ENCODE results near the gene HOXA5. TPM values are rescaled to one million over a fixed set of nuclear protein-coding genes. Genes with fewer than 3 reads are reported as not detected.

The HOXA5 gene
- total and polyA plus RNA-seq, 2 donors (not counting 3 experiments of a cell fraction or from before 2014, with no cell fraction given): 18.6 to 18.8 TPM

DNA sequence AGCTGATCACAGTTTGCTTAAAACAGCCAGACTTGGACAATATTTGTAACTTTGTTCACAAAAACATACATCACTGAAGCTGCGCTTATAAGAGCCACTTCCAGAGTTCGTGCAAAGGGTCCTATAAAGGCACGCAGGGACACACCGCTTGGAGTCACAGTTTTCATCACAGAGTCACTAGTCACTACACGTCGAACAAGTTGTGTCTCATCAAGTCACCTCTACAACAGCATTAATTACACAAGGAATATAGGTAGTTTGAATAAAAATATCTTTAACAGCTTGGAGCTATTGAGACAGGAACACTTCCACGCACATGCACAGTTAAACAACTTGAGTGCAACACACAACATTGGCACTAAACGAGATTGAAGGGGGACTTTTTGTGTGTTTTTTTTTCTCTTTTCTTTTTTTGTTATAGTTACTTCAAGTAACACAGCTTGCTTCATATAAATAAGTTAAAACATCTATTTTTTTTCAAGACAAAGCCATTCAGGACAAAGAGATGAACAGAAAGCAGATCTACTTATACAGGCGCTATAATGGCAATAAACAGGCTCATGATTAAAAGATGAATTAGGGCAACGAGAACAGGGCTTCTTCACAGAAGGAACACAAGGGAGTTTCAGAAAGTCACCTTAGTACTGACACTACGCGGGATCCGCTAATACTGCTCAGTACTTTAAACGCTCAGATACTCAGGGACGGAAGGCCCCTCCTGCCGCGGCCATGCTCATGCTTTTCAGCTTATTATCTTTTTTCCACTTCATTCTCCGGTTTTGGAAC lies 2.2 kb downstream of the HOXA5 start:
- FAIRE-seq (peak; percentile 57), DNase-seq (ENCODE audit: low read depth, low spot score) (no peak)
- ChIA-PET CTCF (interaction anchor here (0.7 to 7.0 kb wide), 18 partner anchors 10 to 772 kb away, joined by 3 to 72 read pairs (median 6); partner anchors contain the start of genes HOXA4 and HOXA7), POLR2A (interaction anchor here (0.6 to 2.2 kb wide), 4 partner anchors 9 to 23 kb away, joined by 3 to 7 read pairs (median 4); partner anchors contain the start of gene HOXA3)
- intact Hi-C loops (cut with micrococcal nuclease): loop anchor here (5.0 kb wide), 2 partner anchors 639 to 689 kb away; no protein-coding TSS in a partner anchor
- BruUV-seq (replicated peaks): TSS peak; percentile 3
- Histone ChIP-seq H3K4me1 (ENCODE audit: control insufficient read depth, extremely low read depth, insufficient read depth, low read length) (peaks cover 74% of the 10 kb centered on the region), H2AFZ (ENCODE audit: low read depth, low read length) (no peak overlapping the region), H3K36me3 (ENCODE audit: control insufficient read depth in 2 of 2, extremely low read depth in 1 of 2, insufficient read depth in 2 of 2, low read length in 2 of 2) (peaks cover 0 to 17% of the 10 kb centered on the region in 2 experiments), H3K27me3 (ENCODE audit: control insufficient read depth in 2 of 2, insufficient read depth in 2 of 2, low read length in 2 of 2) (no peaks in the 10 kb centered on the region), H4K20me1 (replicated peaks; ENCODE audit: control insufficient read depth, extremely low read depth, insufficient read depth, low read length) (no peaks in the 10 kb centered on the region), H3K4me3 (replicated peaks in 1 of 3; ENCODE audit: insufficient read depth in 1 of 3, low read depth in 1 of 3, low read length in 3 of 3) (peak overlapping the region; percentile 29 to 84 (median 65)), H3K9me3 (replicated peaks; ENCODE audit: control insufficient read depth, insufficient read depth, low read length) (no peaks in the 10 kb centered on the region), H3K9ac (replicated peaks; ENCODE audit: extremely low read depth, insufficient read depth, low read length) (peak overlapping the region; percentile 84), H3K4me2 (ENCODE audit: insufficient read depth, low read length) (peak overlapping the region; percentile 92), H3K27ac (ENCODE audit: insufficient read depth, low read depth, low read length) (peak overlapping the region; percentile 82), H3K9me1 (replicated peaks; ENCODE audit: control insufficient read depth, extremely low read depth, insufficient read depth, low read length) (no peaks in the 10 kb centered on the region), H3K79me2 (ENCODE audit: control insufficient read depth, insufficient read depth, low read length) (peaks cover 96% of the 10 kb centered on the region)
- dilution Hi-C loops (cut with MboI; ENCODE audit: extremely low pct_ligation_motif_present, low sequenced_read_pairs): no loop called here
- TF ChIP-seq GATA2 (IDR thresholded peaks at IDR 0.05; ENCODE audit: insufficient read depth, insufficient read length, low read depth, low read length): no peak
- TF ChIP-seq, protein P1, sequence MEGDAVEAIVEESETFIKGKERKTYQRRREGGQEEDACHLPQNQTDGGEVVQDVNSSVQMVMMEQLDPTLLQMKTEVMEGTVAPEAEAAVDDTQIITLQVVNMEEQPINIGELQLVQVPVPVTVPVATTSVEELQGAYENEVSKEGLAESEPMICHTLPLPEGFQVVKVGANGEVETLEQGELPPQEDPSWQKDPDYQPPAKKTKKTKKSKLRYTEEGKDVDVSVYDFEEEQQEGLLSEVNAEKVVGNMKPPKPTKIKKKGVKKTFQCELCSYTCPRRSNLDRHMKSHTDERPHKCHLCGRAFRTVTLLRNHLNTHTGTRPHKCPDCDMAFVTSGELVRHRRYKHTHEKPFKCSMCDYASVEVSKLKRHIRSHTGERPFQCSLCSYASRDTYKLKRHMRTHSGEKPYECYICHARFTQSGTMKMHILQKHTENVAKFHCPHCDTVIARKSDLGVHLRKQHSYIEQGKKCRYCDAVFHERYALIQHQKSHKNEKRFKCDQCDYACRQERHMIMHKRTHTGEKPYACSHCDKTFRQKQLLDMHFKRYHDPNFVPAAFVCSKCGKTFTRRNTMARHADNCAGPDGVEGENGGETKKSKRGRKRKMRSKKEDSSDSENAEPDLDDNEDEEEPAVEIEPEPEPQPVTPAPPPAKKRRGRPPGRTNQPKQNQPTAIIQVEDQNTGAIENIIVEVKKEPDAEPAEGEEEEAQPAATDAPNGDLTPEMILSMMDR (IDR thresholded peaks at IDR 0.05; ENCODE audit: extremely low read depth in 1 of 2, insufficient read depth in 1 of 2, low read depth in 1 of 2, low read length in 2 of 2): no peak
- TF ChIP-seq POLR2AphosphoS5 (IDR thresholded peaks at IDR 0.05; ENCODE audit: insufficient read depth, low read depth, low read length): no peak
- TF ChIP-seq POLR2A (IDR thresholded peaks at IDR 0.05; ENCODE audit: low read depth, low read length): no peak
- TF ChIP-seq MYC (IDR thresholded peaks at IDR 0.05; ENCODE audit: low read depth, low read length): no peak
- TF ChIP-seq JUN (IDR thresholded peaks at IDR 0.05; ENCODE audit: borderline replicate concordance, insufficient read depth, insufficient read length, low read depth): no peak
- no peak for TF ChIP-seq EZH2 (IDR thresholded peaks at IDR 0.05; ENCODE audit: borderline replicate concordance, low read depth, low read length, severe bottlenecking)
